CD4-positive, alpha-beta T cell treated with Interleukin-6 for 4 hours (primary cell): ENCODE data around the gene AHDC1.
A peak's percentile ranks its signal among the peaks of the same experiment; 100 is the strongest.
"Not testable (repeated sequence)": the region's sequence is repeated elsewhere in the genome, so short reads cannot be mapped to it uniquely, and the experiment has no call there.

ENCODE experiments used
- DNase-seq: peaks from one replicate; pipeline ENCODE4 v3.0.0-alpha.2; 2020; ENCODE audit warnings: mixed read lengths

The AHDC1 gene

GRCh38 chr1:27548858-27549719 is 54.9 kb downstream of the AHDC1 start:
- no peak for DNase-seq

GRCh38 chr1:27548136-27548853 is 55.6 kb downstream of the AHDC1 start:
- no peak for DNase-seq

- no peak for DNase-seq
Observed at GRCh38 chr1:27547220-27548116, 56.5 kb downstream of the AHDC1 start.

- no peak for DNase-seq
Observed at GRCh38 chr1:27545876-27546275, 58.1 kb downstream of the AHDC1 start.

- DNase-seq, result no peak
Observed at GRCh38 chr1:27545271-27545670, 58.7 kb downstream of the AHDC1 start.

- DNase-seq, result no peak
Observed at GRCh38 chr1:27544834-27545233, 59.1 kb downstream of the AHDC1 start.

- no peak for DNase-seq
Observed at GRCh38 chr1:27543284-27543683, 60.7 kb downstream of the AHDC1 start.

GRCh38 chr1:27542463-27543273 is 61.3 kb downstream of the AHDC1 start:
- DNase-seq, result peak; percentile 43

- no peak for DNase-seq
Observed at GRCh38 chr1:27539901-27540861, 63.8 kb downstream of the AHDC1 start.

- DNase-seq, result no peak
Observed at GRCh38 chr1:27538793-27539192, 65.2 kb downstream of the AHDC1 start.

- not testable (repeated sequence) for DNase-seq
Observed at GRCh38 chr1:27538305-27538676, 65.7 kb downstream of the AHDC1 start.

- no peak for DNase-seq
Observed at GRCh38 chr1:27536767-27537166, 67.2 kb downstream of the AHDC1 start.

GRCh38 chr1:27536010-27536757 is 67.8 kb downstream of the AHDC1 start:
- DNase-seq, result no peak

GRCh38 chr1:27535386-27535785 is 68.6 kb downstream of the AHDC1 start:
- no peak for DNase-seq

- DNase-seq, result no peak
Observed at GRCh38 chr1:27531959-27532685, 71.8 kb downstream of the AHDC1 start.

GRCh38 chr1:27530192-27530591 is 73.8 kb downstream of the AHDC1 start:
- DNase-seq, result no peak

GRCh38 chr1:27529704-27530018 is 74.3 kb downstream of the AHDC1 start:
- DNase-seq, result no peak

GRCh38 chr1:27528818-27529703 is 74.9 kb downstream of the AHDC1 start:
- no peak for DNase-seq
